GM12892 (cell line): ENCODE measurements around the gene GLB1L3.

ENCODE experiments used
- POLR2A ChIP-seq: IDR thresholded peaks from 2 replicates; pipeline ENCODE4 v1.6.1; 2011; ENCODE audit warnings: low read depth, low read length, control low read depth
- POLR2AphosphoS5 ChIP-seq: IDR thresholded peaks from 2 replicates; pipeline ENCODE4 v1.6.1; 2011; ENCODE audit warnings: low read depth, low read length, control low read depth

DNA sequence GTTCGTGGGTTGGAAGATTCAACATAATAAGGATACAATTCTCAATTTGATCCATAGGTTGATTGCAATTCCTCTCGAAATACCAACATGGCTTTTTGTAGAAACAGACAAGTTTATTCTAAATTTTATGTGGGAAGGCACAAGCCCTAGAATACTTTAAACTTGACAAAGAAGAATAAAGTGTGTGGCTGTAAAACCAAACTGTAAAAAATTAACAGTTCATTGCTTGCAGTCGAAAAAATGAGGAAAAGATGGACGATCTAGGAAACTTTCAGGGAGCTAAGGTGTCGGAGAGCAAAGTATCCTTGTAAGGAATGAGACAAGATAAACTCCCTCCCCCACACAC is 1.0 kb upstream of the GLB1L3 start:
- TF ChIP-seq POLR2AphosphoS5 (no peak; the same call in 1 of the 2 replicates), POLR2A (no peak)
